22Rv1 (cell line): ENCODE data around the gene TRIM3.

Experiments
- CTCF ChIP-seq: fragments of 450-650 bp; IDR thresholded peaks from 2 replicates; pipeline ENCODE4 v1.5.1; 2017; ENCODE audit warnings: mild to moderate bottlenecking
- ZFX ChIP-seq: fragments of 450-650 bp; IDR thresholded peaks from 2 replicates; pipeline ENCODE4 v1.6.1; 2017; ENCODE audit warnings: antibody characterized with exemption, borderline replicate concordance

- no peak for TF ChIP-seq CTCF
- TF ChIP-seq ZFX = no peak
Observed at GRCh38 chr11:6401464-6401863, 72.3 kb downstream of the TRIM3 start.
